ENCODE results near the gene ZBTB8B. TPM values are rescaled to one million over a fixed set of nuclear protein-coding genes. Genes with fewer than 3 reads are reported as not detected.
"Not testable (repeated sequence)": the region's sequence is repeated elsewhere in the genome, so short reads cannot be mapped to it uniquely, and the experiment has no call there.

ZBTB8B gene
- total and polyA plus RNA-seq, 2 donors (not counting 3 experiments of a cell fraction or from before 2014, with no cell fraction given): 0.01 to 0.02 TPM

- intact Hi-C loops (cut with micrococcal nuclease) (no loop called here), dilution Hi-C loops (cut with MboI; ENCODE audit: extremely low pct_ligation_motif_present, low sequenced_read_pairs) (no loop called here)
- no peak overlapping the region for H3K9ac ChIP-seq (replicated peaks; ENCODE audit: extremely low read depth, insufficient read depth, low read length)
- H3K9me3 ChIP-seq (replicated peaks; ENCODE audit: control insufficient read depth, insufficient read depth, low read length): no peaks in the 10 kb centered on the region
- peaks cover 5% of the 10 kb centered on the region for H3K4me1 ChIP-seq (ENCODE audit: control insufficient read depth, extremely low read depth, insufficient read depth, low read length)
- H3K27ac ChIP-seq (ENCODE audit: insufficient read depth, low read depth, low read length): no peak overlapping the region
- no peak for TF ChIP-seq JUN (IDR thresholded peaks at IDR 0.05; ENCODE audit: borderline replicate concordance, insufficient read depth, insufficient read length, low read depth)
- TF ChIP-seq FOS (IDR thresholded peaks at IDR 0.05; ENCODE audit: borderline replicate concordance, insufficient read depth, low read length): no peak
- TF ChIP-seq EZH2 (IDR thresholded peaks at IDR 0.05; ENCODE audit: borderline replicate concordance, low read depth, low read length, severe bottlenecking): no peak
- no peak for TF ChIP-seq GATA2 (IDR thresholded peaks at IDR 0.05; ENCODE audit: insufficient read depth, insufficient read length, low read depth, low read length)
- TF ChIP-seq MYC (IDR thresholded peaks at IDR 0.05; ENCODE audit: low read depth, low read length): no peak
- no peak for TF ChIP-seq CTCF (IDR thresholded peaks at IDR 0.05; ENCODE audit: extremely low read depth in 1 of 2, insufficient read depth in 1 of 2, low read depth in 1 of 2, low read length in 2 of 2)
- TF ChIP-seq POLR2A (IDR thresholded peaks at IDR 0.05; ENCODE audit: low read depth, low read length): no peak
- DNase-seq (ENCODE audit: low read depth, low spot score) (no peak), FAIRE-seq (no peak)
- POLR2A ChIA-PET: no interaction called here
- no peaks in the 10 kb centered on the region for H3K27me3 ChIP-seq (ENCODE audit: control insufficient read depth in 2 of 2, insufficient read depth in 2 of 2, low read length in 2 of 2)
- H2AFZ ChIP-seq (ENCODE audit: low read depth, low read length): no peak overlapping the region
- H3K9me1 ChIP-seq (replicated peaks; ENCODE audit: control insufficient read depth, extremely low read depth, insufficient read depth, low read length): no peaks in the 10 kb centered on the region
- H3K4me2 ChIP-seq (ENCODE audit: insufficient read depth, low read length): no peak overlapping the region
- no peaks in the 10 kb centered on the region for H3K36me3 ChIP-seq (ENCODE audit: control insufficient read depth in 2 of 2, extremely low read depth in 1 of 2, insufficient read depth in 2 of 2, low read length in 2 of 2)
- no peak overlapping the region for H3K4me3 ChIP-seq (replicated peaks in 1 of 3; ENCODE audit: insufficient read depth in 1 of 3, low read depth in 1 of 3, low read length in 3 of 3)
- no peaks in the 10 kb centered on the region for H3K79me2 ChIP-seq (ENCODE audit: control insufficient read depth, insufficient read depth, low read length)
- H4K20me1 ChIP-seq (replicated peaks; ENCODE audit: control insufficient read depth, extremely low read depth, insufficient read depth, low read length): no peaks in the 10 kb centered on the region
- BruUV-seq (replicated peaks): no TSS peak
- CTCF ChIA-PET: interaction anchor here (0.9 kb wide), 1 partner anchor 14 kb away, joined by 4 read pairs; no protein-coding TSS in a partner anchor
Measured at GRCh38 chr1:32455958-32456357, 8.9 kb upstream of the ZBTB8B start.

- H3K4me3 ChIP-seq (replicated peaks in 1 of 3; ENCODE audit: insufficient read depth in 1 of 3, low read depth in 1 of 3, low read length in 3 of 3); dilution Hi-C loops (cut with MboI; ENCODE audit: extremely low pct_ligation_motif_present, low sequenced_read_pairs); FAIRE-seq; H3K4me1 ChIP-seq (ENCODE audit: control insufficient read depth, extremely low read depth, insufficient read depth, low read length); H3K27ac ChIP-seq (ENCODE audit: insufficient read depth, low read depth, low read length); intact Hi-C loops (cut with micrococcal nuclease); POLR2A ChIA-PET; CTCF ChIA-PET; H3K27me3 ChIP-seq (ENCODE audit: control insufficient read depth in 2 of 2, insufficient read depth in 2 of 2, low read length in 2 of 2); H3K9me3 ChIP-seq (replicated peaks; ENCODE audit: control insufficient read depth, insufficient read depth, low read length); H3K9ac ChIP-seq (replicated peaks; ENCODE audit: extremely low read depth, insufficient read depth, low read length); H3K4me2 ChIP-seq (ENCODE audit: insufficient read depth, low read length); H4K20me1 ChIP-seq (replicated peaks; ENCODE audit: control insufficient read depth, extremely low read depth, insufficient read depth, low read length); H2AFZ ChIP-seq (ENCODE audit: low read depth, low read length); H3K9me1 ChIP-seq (replicated peaks; ENCODE audit: control insufficient read depth, extremely low read depth, insufficient read depth, low read length); H3K79me2 ChIP-seq (ENCODE audit: control insufficient read depth, insufficient read depth, low read length); DNase-seq (ENCODE audit: low read depth, low spot score); H3K36me3 ChIP-seq (ENCODE audit: control insufficient read depth in 2 of 2, extremely low read depth in 1 of 2, insufficient read depth in 2 of 2, low read length in 2 of 2); BruUV-seq (replicated peaks): not testable (repeated sequence)
Measured at GRCh38 chr1:32458798-32459197, 6.1 kb upstream of the ZBTB8B start.

GRCh38 chr1:32462977-32463376, 1.9 kb upstream of the ZBTB8B start:
- POLR2A ChIA-PET; H3K27ac ChIP-seq (ENCODE audit: insufficient read depth, low read depth, low read length); H3K79me2 ChIP-seq (ENCODE audit: control insufficient read depth, insufficient read depth, low read length); H2AFZ ChIP-seq (ENCODE audit: low read depth, low read length); H3K9ac ChIP-seq (replicated peaks; ENCODE audit: extremely low read depth, insufficient read depth, low read length); intact Hi-C loops (cut with micrococcal nuclease); dilution Hi-C loops (cut with MboI; ENCODE audit: extremely low pct_ligation_motif_present, low sequenced_read_pairs); H3K9me1 ChIP-seq (replicated peaks; ENCODE audit: control insufficient read depth, extremely low read depth, insufficient read depth, low read length); FAIRE-seq; DNase-seq (ENCODE audit: low read depth, low spot score); BruUV-seq (replicated peaks); H3K9me3 ChIP-seq (replicated peaks; ENCODE audit: control insufficient read depth, insufficient read depth, low read length); H3K36me3 ChIP-seq (ENCODE audit: control insufficient read depth in 2 of 2, extremely low read depth in 1 of 2, insufficient read depth in 2 of 2, low read length in 2 of 2); H3K4me3 ChIP-seq (replicated peaks in 1 of 3; ENCODE audit: insufficient read depth in 1 of 3, low read depth in 1 of 3, low read length in 3 of 3); H4K20me1 ChIP-seq (replicated peaks; ENCODE audit: control insufficient read depth, extremely low read depth, insufficient read depth, low read length); H3K4me2 ChIP-seq (ENCODE audit: insufficient read depth, low read length): not testable (repeated sequence)
- H3K4me1 ChIP-seq (ENCODE audit: control insufficient read depth, extremely low read depth, insufficient read depth, low read length): peaks cover 12% of the 10 kb centered on the region
- CTCF ChIA-PET: interaction anchor here (1.3 to 2.1 kb wide), 3 partner anchors 14 to 62 kb away, joined by 4 to 5 read pairs (median 5); no protein-coding TSS in a partner anchor
- H3K27me3 ChIP-seq (ENCODE audit: control insufficient read depth in 2 of 2, insufficient read depth in 2 of 2, low read length in 2 of 2): peaks cover 22 to 24% of the 10 kb centered on the region in 2 experiments
